Endothelial cell of umbilical vein (primary cell): ENCODE data around the gene MORF4L1. TPM values are rescaled to one million over a fixed set of nuclear protein-coding genes. Genes with fewer than 3 reads are reported as not detected.

Experiments
- BruUV-seq: library from RNA; stranded (reverse); fragments of 400-500 nt; replicated peaks from 2 replicates; lab custom pipeline; 2021; lab: Mats Ljungman, UMichigan
- CTCF ChIA-PET: fragments of 300-600, 350-600 bp; sonication (Branson Sonifier 250); formaldehyde crosslinking; loops from one replicate; lab custom pipeline; 2021; ENCODE audit warnings: antibody characterized with exemption, inconsistent platforms; lab: Charles Lee
- POLR2A ChIA-PET: fragments of 300-600, 350-600 bp; sonication (Branson Sonifier 250); formaldehyde crosslinking; loops from one replicate; lab custom pipeline; 2021; ENCODE audit warnings: antibody characterized with exemption, inconsistent platforms; lab: Charles Lee
- DNase-seq: peaks from one replicate; pipeline ENCODE4 v3.0.0-alpha.2; 2011; ENCODE audit warnings: low read depth, low spot score
- FAIRE-seq: peaks from 2 replicates; lab custom pipeline; 2011; peaks lifted over from hg19 to GRCh38; lab: Jason Lieb, UNC
- H2AFZ ChIP-seq: 2 replicates; pipeline ENCODE4 v1.6.0; 2012; ENCODE audit warnings: low read depth, low read length, control low read depth, inconsistent platforms
- H3K27ac ChIP-seq: 2 replicates; pipeline ENCODE4 v1.5.1; 2011; ENCODE audit warnings: low read depth, mild to moderate bottlenecking, control low read depth, low read length, moderate library complexity; ENCODE audit not compliant: insufficient read depth
- H3K27me3 ChIP-seq, 2 experiments: 2 replicates each; pipeline versions ENCODE4 v1.6.0 to v1.6.1; 2011; ENCODE audit warnings: low read length in 2 of 2, mixed read lengths in 1 of 2; ENCODE audit not compliant: control insufficient read depth in 2 of 2, insufficient read depth in 2 of 2
- H3K36me3 ChIP-seq, 2 experiments: 2 replicates in 1 of 2; 3 replicates in 1 of 2; pipeline ENCODE4 v1.5.1; 2011; ENCODE audit warnings: low read length in 2 of 2, mild to moderate bottlenecking in 1 of 2, moderate library complexity in 1 of 2; ENCODE audit not compliant: control insufficient read depth in 2 of 2, insufficient read depth in 2 of 2; ENCODE audit errors: extremely low read depth in 1 of 2
- H3K4me1 ChIP-seq: 3 replicates; pipeline ENCODE4 v1.5.1; 2011; ENCODE audit warnings: mild to moderate bottlenecking, low read length; ENCODE audit not compliant: control insufficient read depth, insufficient read depth; ENCODE audit errors: extremely low read depth
- H3K4me2 ChIP-seq: 2 replicates; pipeline ENCODE4 v1.6.1; 2011; ENCODE audit warnings: low read length, control low read depth, mixed read lengths; ENCODE audit not compliant: insufficient read depth
- H3K4me3 ChIP-seq, 3 experiments: fragments of 200-600 bp in 1 of 3; sonication (generic), shearing (Covaris generic) in 1 of 3; replicated peaks in 1 of 3; 2 replicates each; pipeline ENCODE4 v1.5.1; 2011 to 2016; ENCODE audit warnings: control low read depth in 3 of 3, low read length in 3 of 3, mild to moderate bottlenecking in 2 of 3, inconsistent platforms in 1 of 3, low read depth in 1 of 3, moderate library complexity in 1 of 3; ENCODE audit not compliant: insufficient read depth in 1 of 3
- H3K79me2 ChIP-seq: 2 replicates; pipeline ENCODE4 v1.6.0; 2012; ENCODE audit warnings: low read length, inconsistent platforms; ENCODE audit not compliant: control insufficient read depth, insufficient read depth
- H3K9ac ChIP-seq: replicated peaks from 2 replicates; pipeline ENCODE3; 2011; ENCODE audit warnings: low read length, control low read depth; ENCODE audit not compliant: insufficient read depth; ENCODE audit errors: extremely low read depth
- H3K9me1 ChIP-seq: replicated peaks from 3 replicates; pipeline ENCODE4 v1.6.0; 2011; ENCODE audit warnings: mild to moderate bottlenecking, low read length; ENCODE audit not compliant: control insufficient read depth, insufficient read depth; ENCODE audit errors: extremely low read depth
- H3K9me3 ChIP-seq: replicated peaks from 2 replicates; pipeline ENCODE4 v1.5.1; 2012; ENCODE audit warnings: low read length, inconsistent platforms; ENCODE audit not compliant: control insufficient read depth, insufficient read depth
- H4K20me1 ChIP-seq: replicated peaks from 2 replicates; pipeline ENCODE3; 2011; ENCODE audit warnings: mild to moderate bottlenecking, low read length; ENCODE audit not compliant: control insufficient read depth, insufficient read depth; ENCODE audit errors: extremely low read depth
- EZH2 ChIP-seq: IDR thresholded peaks from 2 replicates; pipeline ENCODE4 v1.6.1; 2012; ENCODE audit warnings: borderline replicate concordance, low read depth, mild to moderate bottlenecking, moderate library complexity, low read length, inconsistent platforms; ENCODE audit not compliant: severe bottlenecking
- FOS ChIP-seq: IDR thresholded peaks from 2 replicates; pipeline ENCODE4 v1.6.1; 2011; ENCODE audit warnings: mild to moderate bottlenecking, low read length, moderate library complexity, borderline replicate concordance; ENCODE audit not compliant: insufficient read depth
- GATA2 ChIP-seq: IDR thresholded peaks from 2 replicates; pipeline ENCODE4 v1.7.0; 2011; ENCODE audit warnings: low read depth, mild to moderate bottlenecking, moderate library complexity, mixed read lengths, low read length; ENCODE audit not compliant: insufficient read length, insufficient read depth
- JUN ChIP-seq: IDR thresholded peaks from 2 replicates; pipeline ENCODE4 v1.6.1; 2011; ENCODE audit warnings: borderline replicate concordance, low read depth; ENCODE audit not compliant: insufficient read length, insufficient read depth
- MYC ChIP-seq: IDR thresholded peaks from one replicate; pipeline ENCODE4 v1.6.1; 2011; ENCODE audit warnings: mild to moderate bottlenecking, low read depth, low read length
- POLR2A ChIP-seq: IDR thresholded peaks from 2 replicates; pipeline ENCODE4 v1.6.1; 2012; ENCODE audit warnings: low read depth, mild to moderate bottlenecking, control low read depth, low read length
- POLR2AphosphoS5 ChIP-seq: IDR thresholded peaks from 2 replicates; pipeline ENCODE4 v1.6.1; 2012; ENCODE audit warnings: low read depth, mild to moderate bottlenecking, control low read depth, low read length, moderate library complexity; ENCODE audit not compliant: insufficient read depth
- dilution Hi-C: fragments of 300-500 bp; cut with MboI; formaldehyde crosslinking; loops from one replicate; pipeline ENCODE4 v1.15.0; 2019; ENCODE audit warnings: low sequenced_read_pairs; ENCODE audit not compliant: extremely low pct_ligation_motif_present
- intact Hi-C: fragments of 100-400 bp; cut with micrococcal nuclease; formaldehyde crosslinking; loops from one replicate; pipeline ENCODE4 v1.10.0; 2022
- polyA plus RNA-seq, 4 experiments: library from polyadenylated mRNA; depleted of rRNA in 3 of 4; stranded (reverse) in 3 of 4; unstranded in 1 of 4; fragments of >200 nt; gene quantifications; 2 replicates each; pipeline versions ENCODE4 v1.2.1 to v1.2.3, GENCODE V29; 2011 to 2012; ENCODE audit warnings: missing spikeins in 1 of 4
- total RNA-seq: library from RNA; stranded (reverse); gene quantifications from 2 replicates; pipeline ENCODE4 v1.2.3, GENCODE V29; 2021
- TF ChIP-seq, protein P1 (sequence below), 2 donors: IDR thresholded peaks; 1 replicate in 1 of 2; 2 replicates in 1 of 2; pipeline ENCODE4 v1.5.1; 2011; ENCODE audit warnings: low read length in 2 of 2, mild to moderate bottlenecking in 2 of 2, moderate library complexity in 2 of 2, control low read depth in 1 of 2, inconsistent platforms in 1 of 2, low read depth in 1 of 2; ENCODE audit not compliant: insufficient read depth in 1 of 2; ENCODE audit errors: extremely low read depth in 1 of 2
- TF ChIP-seq, protein P2 (sequence below): IDR thresholded peaks from 2 replicates; pipeline ENCODE4 v1.6.1; 2011; ENCODE audit not compliant: insufficient read depth, insufficient read length

Gene MORF4L1
- total and polyA plus RNA-seq, 2 donors (not counting 3 experiments of a cell fraction or from before 2014, with no cell fraction given): 164 to 404 TPM

DNA sequence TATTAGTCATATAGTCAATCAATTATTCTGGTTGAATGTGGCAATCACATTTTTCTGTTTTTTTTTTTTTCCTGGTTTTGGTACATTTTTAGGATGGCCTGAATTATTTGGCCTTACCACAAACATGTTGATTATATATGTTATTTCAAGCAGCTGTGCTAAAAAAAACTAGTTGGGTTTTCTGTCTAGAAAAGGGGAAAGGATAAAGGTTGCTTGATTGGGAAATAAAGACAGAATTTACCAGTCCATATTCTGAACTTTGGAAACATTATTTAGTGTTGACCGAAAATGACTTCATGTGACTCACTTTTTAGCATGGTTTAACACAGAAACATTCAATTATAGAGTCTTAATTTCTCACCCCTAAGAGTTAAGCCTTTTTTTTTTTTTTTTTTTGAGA lies 8.1 kb downstream of the MORF4L1 start:
- peaks cover 0 to 19% of the 10 kb centered on the region in 2 experiments for H3K36me3 ChIP-seq
- TF ChIP-seq GATA2: no peak
- TF ChIP-seq POLR2AphosphoS5: no peak
- TF ChIP-seq FOS: no peak
- no peak for TF ChIP-seq POLR2A
- TF ChIP-seq, protein P1, sequence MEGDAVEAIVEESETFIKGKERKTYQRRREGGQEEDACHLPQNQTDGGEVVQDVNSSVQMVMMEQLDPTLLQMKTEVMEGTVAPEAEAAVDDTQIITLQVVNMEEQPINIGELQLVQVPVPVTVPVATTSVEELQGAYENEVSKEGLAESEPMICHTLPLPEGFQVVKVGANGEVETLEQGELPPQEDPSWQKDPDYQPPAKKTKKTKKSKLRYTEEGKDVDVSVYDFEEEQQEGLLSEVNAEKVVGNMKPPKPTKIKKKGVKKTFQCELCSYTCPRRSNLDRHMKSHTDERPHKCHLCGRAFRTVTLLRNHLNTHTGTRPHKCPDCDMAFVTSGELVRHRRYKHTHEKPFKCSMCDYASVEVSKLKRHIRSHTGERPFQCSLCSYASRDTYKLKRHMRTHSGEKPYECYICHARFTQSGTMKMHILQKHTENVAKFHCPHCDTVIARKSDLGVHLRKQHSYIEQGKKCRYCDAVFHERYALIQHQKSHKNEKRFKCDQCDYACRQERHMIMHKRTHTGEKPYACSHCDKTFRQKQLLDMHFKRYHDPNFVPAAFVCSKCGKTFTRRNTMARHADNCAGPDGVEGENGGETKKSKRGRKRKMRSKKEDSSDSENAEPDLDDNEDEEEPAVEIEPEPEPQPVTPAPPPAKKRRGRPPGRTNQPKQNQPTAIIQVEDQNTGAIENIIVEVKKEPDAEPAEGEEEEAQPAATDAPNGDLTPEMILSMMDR (IDR thresholded peaks at IDR 0.05; ENCODE audit: extremely low read depth in 1 of 2, insufficient read depth in 1 of 2, low read depth in 1 of 2, low read length in 2 of 2): no peak
- TF ChIP-seq JUN: no peak
- TF ChIP-seq EZH2: no peak
- no peak for TF ChIP-seq MYC
- TF ChIP-seq, protein P2, sequence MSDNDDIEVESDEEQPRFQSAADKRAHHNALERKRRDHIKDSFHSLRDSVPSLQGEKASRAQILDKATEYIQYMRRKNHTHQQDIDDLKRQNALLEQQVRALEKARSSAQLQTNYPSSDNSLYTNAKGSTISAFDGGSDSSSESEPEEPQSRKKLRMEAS: no peak
- no peak overlapping the region for H3K27ac ChIP-seq
- no peak for DNase-seq
- H3K4me2 ChIP-seq: no peak overlapping the region
- no peaks in the 10 kb centered on the region for H3K9me1 ChIP-seq
- ChIA-PET CTCF (no interaction called here), POLR2A (no interaction called here)
- H3K4me1 ChIP-seq: peaks cover 8% of the 10 kb centered on the region
- peaks cover 44% of the 10 kb centered on the region for H4K20me1 ChIP-seq
- no peaks in the 10 kb centered on the region for H3K9me3 ChIP-seq
- H3K4me3 ChIP-seq: no peak overlapping the region
- intact Hi-C loops (no loop called here), dilution Hi-C loops (no loop called here)
- BruUV-seq: no TSS peak
- peaks cover 100% of the 10 kb centered on the region for H3K79me2 ChIP-seq
- no peak overlapping the region for H3K9ac ChIP-seq
- no peak for FAIRE-seq
- no peak overlapping the region for H2AFZ ChIP-seq
- H3K27me3 ChIP-seq: no peaks in the 10 kb centered on the region
